ENCODE measurements around the gene TIAM1. TPM values are rescaled to one million over a fixed set of nuclear protein-coding genes. Genes with fewer than 3 reads are reported as not detected.

The TIAM1 gene
- polyA plus RNA-seq, 1 experiment: 0.11 TPM

DNA sequence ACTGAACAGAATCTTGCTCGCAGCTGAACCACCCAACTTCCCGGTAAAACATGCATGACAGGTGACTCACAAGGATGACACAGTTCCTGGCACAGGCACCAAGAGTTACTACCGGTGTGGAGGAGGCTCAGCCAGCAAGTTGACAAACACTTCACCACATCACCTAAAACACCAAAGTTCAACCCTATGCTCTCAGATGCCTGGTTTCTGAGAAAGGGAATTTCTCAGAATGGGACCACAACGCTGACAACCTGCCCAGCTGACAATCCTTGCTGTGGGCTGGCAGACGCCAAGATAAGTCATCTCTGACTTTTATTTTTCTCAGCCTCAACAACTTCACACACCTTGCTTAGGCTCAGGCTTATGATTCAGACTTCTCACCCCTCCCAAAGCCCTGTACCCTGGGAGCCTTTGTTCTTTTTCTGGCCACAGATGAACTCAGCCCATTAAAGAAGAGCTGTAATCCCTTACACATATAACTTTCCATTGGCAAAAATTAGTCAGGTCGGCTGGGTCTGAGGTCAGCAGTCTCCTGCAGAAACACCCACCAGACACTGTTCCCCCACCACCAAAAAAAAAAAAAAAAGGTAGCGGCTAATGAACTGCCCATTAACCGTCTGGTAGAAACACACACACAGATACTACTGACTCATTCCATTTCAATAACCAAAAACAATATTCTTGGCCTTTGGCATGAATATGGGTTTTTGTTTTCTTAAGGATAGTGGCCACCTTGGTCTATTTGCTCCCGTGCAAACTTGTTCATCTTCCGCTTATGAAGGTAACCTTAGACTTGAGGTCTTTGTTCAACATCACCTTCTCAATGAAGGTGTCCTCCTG is 10.8 kb upstream of the TIAM1 start:
- ChIA-PET CTCF (no interaction called here), POLR2A (no interaction called here)

GRCh38 chr21:31354122-31354521 is 10.1 kb upstream of the TIAM1 start:
- TF ChIP-seq CTCF (IDR thresholded peaks at IDR 0.05; ENCODE audit: insufficient read depth, low read depth, low read length): no peak
- CTCF ChIA-PET: no interaction called here
- no peaks in the 10 kb centered on the region; the same call in 1 of the 2 replicates for H3K27me3 ChIP-seq (ENCODE audit: control insufficient read depth, insufficient read depth, low read length)

More for the DNA sequence above, 10.8 kb upstream of the TIAM1 start:
- no peak for DNase-seq (ENCODE audit: low read depth)
- TF ChIP-seq CTCF (IDR thresholded peaks at IDR 0.05; ENCODE audit: insufficient read depth, low read depth, low read length): no peak
- no peaks in the 10 kb centered on the region for H3K36me3 ChIP-seq (ENCODE audit: control insufficient read depth, insufficient read depth, low read length)
- H3K27me3 ChIP-seq (ENCODE audit: control insufficient read depth, insufficient read depth, low read length): no peaks in the 10 kb centered on the region; the same call in 1 of the 2 replicates
- H3K4me3 ChIP-seq (ENCODE audit: low read depth, low read length): no peak overlapping the region

GRCh38 chr21:31352836-31353235 is 8.8 kb upstream of the TIAM1 start:
- POLR2A ChIA-PET: no interaction called here
- no peak overlapping the region for H3K4me3 ChIP-seq (ENCODE audit: low read depth, low read length)

More at GRCh38 chr21:31354122-31354521, 10.1 kb upstream of the TIAM1 start:
- H3K36me3 ChIP-seq (ENCODE audit: control insufficient read depth, insufficient read depth, low read length): no peaks in the 10 kb centered on the region
- H3K4me3 ChIP-seq (ENCODE audit: low read depth, low read length): no peak overlapping the region
- no peak for DNase-seq (ENCODE audit: low read depth)
- POLR2A ChIA-PET: no interaction called here

DNA sequence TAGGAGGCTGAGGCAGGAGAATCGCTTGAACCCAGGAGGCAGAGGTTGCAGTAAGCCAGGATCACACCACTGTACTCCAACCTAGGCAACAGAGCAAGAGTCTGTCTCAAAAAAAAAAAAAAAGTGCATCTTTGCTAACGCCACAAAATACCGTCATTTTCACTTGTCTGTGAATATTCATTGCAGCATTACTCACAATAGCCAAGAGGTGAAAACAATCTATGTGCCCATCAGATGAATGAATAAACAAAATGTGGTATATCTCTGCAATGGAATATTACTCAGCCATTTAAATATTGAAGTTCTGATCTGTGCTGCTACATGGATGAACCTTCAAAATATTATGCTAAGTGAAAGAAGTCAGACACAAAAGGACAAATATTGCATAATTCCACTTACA is 7.9 kb upstream of the TIAM1 start:
- H3K36me3 ChIP-seq (ENCODE audit: control insufficient read depth, insufficient read depth, low read length): no peaks in the 10 kb centered on the region
- no peaks in the 10 kb centered on the region; the same call in 1 of the 2 replicates for H3K27me3 ChIP-seq (ENCODE audit: control insufficient read depth, insufficient read depth, low read length)
- TF ChIP-seq CTCF (IDR thresholded peaks at IDR 0.05; ENCODE audit: insufficient read depth, low read depth, low read length): no peak
- ChIA-PET CTCF (no interaction called here), POLR2A (no interaction called here)
- DNase-seq (ENCODE audit: low read depth): no peak
- H3K4me3 ChIP-seq (ENCODE audit: low read depth, low read length): no peak overlapping the region

More at GRCh38 chr21:31352836-31353235, 8.8 kb upstream of the TIAM1 start:
- CTCF ChIA-PET: no interaction called here
- Histone ChIP-seq H3K27me3 (ENCODE audit: control insufficient read depth, insufficient read depth, low read length) (no peaks in the 10 kb centered on the region; the same call in none of the 2 replicates), H3K36me3 (ENCODE audit: control insufficient read depth, insufficient read depth, low read length) (no peaks in the 10 kb centered on the region)
- no peak for DNase-seq (ENCODE audit: low read depth)
- TF ChIP-seq CTCF (IDR thresholded peaks at IDR 0.05; ENCODE audit: insufficient read depth, low read depth, low read length): no peak

DNA sequence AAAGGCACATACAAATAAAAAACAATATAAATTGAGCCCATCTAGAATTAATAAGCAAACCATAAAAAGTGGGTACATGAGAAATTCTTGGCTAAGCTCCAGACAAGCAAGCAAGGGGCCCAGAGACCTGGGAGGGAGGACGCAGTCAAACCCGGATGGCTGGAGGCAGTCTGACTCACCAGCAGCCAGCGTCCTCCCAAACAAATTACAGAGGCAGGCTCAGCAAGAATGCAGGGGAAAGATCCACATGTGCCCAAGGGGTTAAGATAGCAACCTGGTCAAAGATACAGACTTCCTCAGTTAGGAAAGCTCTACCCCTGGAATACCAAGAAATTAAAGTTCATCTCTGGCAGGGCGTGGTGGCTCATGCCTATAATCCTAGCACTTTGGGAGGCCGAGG is 7.4 kb upstream of the TIAM1 start:
- DNase-seq (ENCODE audit: low read depth): no peak
- no peak for TF ChIP-seq CTCF (IDR thresholded peaks at IDR 0.05; ENCODE audit: insufficient read depth, low read depth, low read length)
- H3K4me3 ChIP-seq (ENCODE audit: low read depth, low read length): no peak overlapping the region
- CTCF ChIA-PET: no interaction called here
- no peaks in the 10 kb centered on the region; the same call in 1 of the 2 replicates for H3K27me3 ChIP-seq (ENCODE audit: control insufficient read depth, insufficient read depth, low read length)
- H3K36me3 ChIP-seq (ENCODE audit: control insufficient read depth, insufficient read depth, low read length): no peaks in the 10 kb centered on the region
- POLR2A ChIA-PET: no interaction called here
